ENCODE data around the gene RALGAPB.

Gene RALGAPB

DNA sequence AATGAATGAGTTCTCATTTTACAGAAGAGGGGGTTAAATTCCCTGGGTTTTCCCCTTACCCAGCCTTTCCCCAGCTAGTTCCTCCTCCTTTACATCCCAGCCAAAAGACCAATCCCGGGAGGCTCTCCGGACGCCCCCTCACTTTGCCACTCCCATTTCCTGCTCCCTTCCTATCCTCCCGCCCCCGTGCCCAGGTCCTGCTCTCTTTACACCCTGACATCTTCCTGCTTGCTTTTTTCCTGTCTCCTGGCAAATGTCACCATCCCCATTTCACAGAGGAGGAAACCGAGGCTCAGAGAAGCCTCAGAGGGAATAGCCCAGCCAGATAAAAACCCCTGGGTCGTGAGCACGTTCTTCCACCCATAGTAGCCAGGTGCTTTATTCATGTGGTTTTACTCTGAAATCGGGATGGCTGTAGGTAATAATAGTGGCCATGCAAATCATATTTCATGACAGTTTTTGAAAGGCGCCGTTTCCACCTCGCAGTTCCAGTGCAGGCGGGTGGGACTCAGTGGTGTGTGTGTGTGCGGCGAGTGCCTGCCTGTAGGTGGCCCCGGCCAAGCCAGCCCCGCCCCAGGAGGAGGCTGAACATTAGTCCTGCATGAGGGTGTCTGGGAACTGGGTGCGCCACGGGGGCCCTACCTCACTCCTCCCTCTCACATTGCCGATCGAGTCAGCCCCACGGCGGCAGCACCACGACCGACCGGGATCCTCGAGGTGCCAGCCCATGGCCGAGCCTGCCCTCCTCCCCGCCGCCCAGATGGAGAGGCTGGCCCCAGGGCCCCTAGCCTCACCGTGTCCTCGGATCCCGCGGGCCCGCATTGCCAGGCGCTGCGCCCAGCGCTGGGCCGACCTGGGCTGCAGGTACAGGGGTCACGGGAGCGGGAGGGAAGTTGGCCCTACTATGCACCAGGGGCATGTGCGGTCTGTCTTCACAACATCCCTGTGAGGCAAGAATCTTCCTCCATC lies 128.9 kb downstream of the RALGAPB start, which contains the start of gene ARHGAP40:
ARHGAP40 (plus strand) TSS at position 594 of the 969 bp plus-strand sequence.
- Histone ChIP-seq H3K27ac (no peak within 1 kb of the TSS), H3K9me3 (no peaks in the 10 kb centered on the region), H3K4me1 (peaks cover 0 to 12% (median 3%) of the 10 kb centered on the region in 4 donors), H3K36me3 (no peaks in the 10 kb centered on the region), H3K4me3 (no peak within 1 kb of the TSS), H3K27me3 (peaks cover 0 to 42% of the 10 kb centered on the region in 2 donors)
- intact Hi-C loops (cut with DNase I; ENCODE audit: low total_unique reads) = no loop called here
- TF ChIP-seq, protein P1, sequence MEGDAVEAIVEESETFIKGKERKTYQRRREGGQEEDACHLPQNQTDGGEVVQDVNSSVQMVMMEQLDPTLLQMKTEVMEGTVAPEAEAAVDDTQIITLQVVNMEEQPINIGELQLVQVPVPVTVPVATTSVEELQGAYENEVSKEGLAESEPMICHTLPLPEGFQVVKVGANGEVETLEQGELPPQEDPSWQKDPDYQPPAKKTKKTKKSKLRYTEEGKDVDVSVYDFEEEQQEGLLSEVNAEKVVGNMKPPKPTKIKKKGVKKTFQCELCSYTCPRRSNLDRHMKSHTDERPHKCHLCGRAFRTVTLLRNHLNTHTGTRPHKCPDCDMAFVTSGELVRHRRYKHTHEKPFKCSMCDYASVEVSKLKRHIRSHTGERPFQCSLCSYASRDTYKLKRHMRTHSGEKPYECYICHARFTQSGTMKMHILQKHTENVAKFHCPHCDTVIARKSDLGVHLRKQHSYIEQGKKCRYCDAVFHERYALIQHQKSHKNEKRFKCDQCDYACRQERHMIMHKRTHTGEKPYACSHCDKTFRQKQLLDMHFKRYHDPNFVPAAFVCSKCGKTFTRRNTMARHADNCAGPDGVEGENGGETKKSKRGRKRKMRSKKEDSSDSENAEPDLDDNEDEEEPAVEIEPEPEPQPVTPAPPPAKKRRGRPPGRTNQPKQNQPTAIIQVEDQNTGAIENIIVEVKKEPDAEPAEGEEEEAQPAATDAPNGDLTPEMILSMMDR (IDR thresholded peaks at IDR 0.05) = no peak
- DNase-seq = no peak

DNA sequence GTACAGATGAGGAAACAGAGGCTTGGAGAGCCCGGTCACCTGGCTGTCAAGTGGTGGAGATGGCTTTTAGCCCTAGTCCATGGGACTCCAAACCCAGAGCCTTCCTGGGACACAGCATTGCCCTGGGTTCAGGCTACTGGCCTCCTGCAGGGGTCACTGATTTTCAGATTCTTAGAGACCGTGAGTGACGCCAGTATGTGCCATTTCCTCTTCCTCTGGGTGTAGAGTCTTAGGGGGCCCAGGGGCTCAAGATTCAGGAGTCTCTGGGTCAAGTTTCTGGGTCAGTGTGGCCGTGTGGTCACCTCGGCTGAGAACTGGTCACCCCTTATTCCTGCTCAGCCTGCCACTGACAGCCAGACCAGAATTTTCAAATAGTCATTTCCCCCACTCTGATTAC lies 129.5 kb downstream of the RALGAPB start:
- DNase-seq = no peak
- peaks cover 0 to 42% of the 10 kb centered on the region in 2 donors for H3K27me3 ChIP-seq

DNA sequence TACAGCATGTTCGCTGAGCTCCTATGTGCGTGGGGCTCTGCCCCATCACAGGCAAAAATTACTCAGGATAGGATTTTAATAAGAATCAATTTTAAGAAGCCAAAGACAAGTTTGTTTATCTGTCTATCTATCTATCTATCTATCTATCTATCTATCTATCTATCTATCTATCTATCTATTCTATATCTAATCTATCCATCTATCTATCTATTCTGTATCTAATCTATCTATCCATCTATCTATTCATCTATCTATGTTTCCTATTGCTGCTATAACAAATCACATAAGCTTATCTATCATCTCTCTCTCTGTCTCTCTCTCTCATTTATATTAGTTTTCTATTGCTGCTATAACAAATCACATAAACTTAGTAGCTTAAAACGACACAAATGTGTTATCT lies 130.6 kb downstream of the RALGAPB start:
- intact Hi-C loops (cut with DNase I; ENCODE audit: low total_unique reads) = no loop called here
- no peaks in the 10 kb centered on the region for H3K36me3 ChIP-seq
- peaks cover 0 to 12% (median 3%) of the 10 kb centered on the region in 4 donors for H3K4me1 ChIP-seq
- H3K27ac ChIP-seq = no peak overlapping the region
- H3K4me3 ChIP-seq = no peak overlapping the region
- H3K27me3 ChIP-seq = peaks cover 0 to 42% of the 10 kb centered on the region in 2 donors
- TF ChIP-seq, protein P1 (IDR thresholded peaks at IDR 0.05) = no peak
- no peaks in the 10 kb centered on the region for H3K9me3 ChIP-seq
- no peak for DNase-seq

More for the DNA sequence above, 129.5 kb downstream of the RALGAPB start:
- Histone ChIP-seq H3K9me3 (no peaks in the 10 kb centered on the region), H3K27ac (no peak overlapping the region), H3K36me3 (no peaks in the 10 kb centered on the region), H3K4me3 (no peak overlapping the region), H3K4me1 (peaks cover 0 to 12% (median 3%) of the 10 kb centered on the region in 4 donors)
- intact Hi-C loops (cut with DNase I; ENCODE audit: low total_unique reads) = no loop called here
- TF ChIP-seq, protein P1 (IDR thresholded peaks at IDR 0.05) = no peak

DNA sequence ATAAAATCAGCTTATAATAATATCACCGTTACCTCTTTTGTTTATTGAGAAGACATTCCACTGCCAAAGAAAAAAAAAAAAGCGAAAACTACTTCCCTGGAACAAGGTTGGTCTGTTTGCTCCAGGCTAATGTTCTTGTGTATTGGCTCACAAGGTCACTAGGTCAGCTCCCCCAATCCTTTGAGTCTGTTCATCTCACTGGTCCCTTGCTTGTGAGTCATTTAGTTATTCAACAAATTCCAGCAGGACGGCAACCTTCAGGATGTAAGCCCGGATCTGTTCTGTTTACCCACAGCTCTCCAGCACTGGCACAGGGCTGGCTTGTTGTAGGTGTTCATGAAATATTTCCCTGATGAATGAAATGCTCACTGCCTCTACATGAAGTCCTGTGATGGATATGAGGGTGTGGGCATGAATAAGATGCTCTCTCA lies 132.2 kb downstream of the RALGAPB start:
- Histone ChIP-seq H3K27me3 (peaks cover 0 to 42% of the 10 kb centered on the region in 2 donors), H3K27ac (no peak overlapping the region), H3K36me3 (no peaks in the 10 kb centered on the region), H3K4me1 (peaks cover 0 to 7% (median 3%) of the 10 kb centered on the region in 4 donors), H3K4me3 (no peak overlapping the region), H3K9me3 (no peaks in the 10 kb centered on the region)
- TF ChIP-seq, protein P1 (IDR thresholded peaks at IDR 0.05) = no peak
- intact Hi-C loops (cut with DNase I; ENCODE audit: low total_unique reads) = no loop called here
- DNase-seq = no peak

DNA sequence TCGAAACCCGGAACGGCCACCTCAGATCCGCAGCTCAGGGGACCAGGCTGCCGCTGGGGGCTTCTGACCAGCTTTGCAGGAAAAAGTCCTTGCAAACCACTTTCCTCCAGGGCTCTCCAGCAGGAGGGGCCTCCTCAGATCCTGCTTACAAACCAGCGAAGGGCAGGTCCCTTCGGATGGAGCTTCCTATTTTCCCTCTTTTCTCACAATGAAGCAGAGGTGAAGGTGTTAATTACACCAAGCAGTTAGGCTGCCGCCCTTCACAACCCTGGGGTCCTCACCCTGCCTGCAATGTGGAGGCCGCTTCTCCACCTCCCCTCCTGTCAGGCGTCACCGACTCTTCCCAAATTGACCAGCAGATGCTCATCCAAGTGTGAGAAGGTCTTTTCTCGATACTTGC lies 134.7 kb downstream of the RALGAPB start:
- TF ChIP-seq, protein P1 (IDR thresholded peaks at IDR 0.05) = no peak
- Histone ChIP-seq H3K9me3 (no peaks in the 10 kb centered on the region), H3K27me3 (peaks cover 0 to 22% of the 10 kb centered on the region in 2 donors), H3K27ac (no peak overlapping the region), H3K4me1 (no peaks in the 10 kb centered on the region), H3K36me3 (no peaks in the 10 kb centered on the region), H3K4me3 (no peak overlapping the region)
- intact Hi-C loops (cut with DNase I; ENCODE audit: low total_unique reads) = no loop called here
- DNase-seq = no peak
